MM.1S (cell line): Measurements from ENCODE around the gene KRTAP4-2.
"Not testable (repeated sequence)": the region's sequence is repeated elsewhere in the genome, so short reads cannot be mapped to it uniquely, and the experiment has no call there.

Experiments
- DNase-seq: peaks from one replicate; pipeline ENCODE4 v3.0.0-alpha.2; 2015
- H2AFZ ChIP-seq: fragments of 300-600 bp; sonication (generic); 2 replicates; pipeline ENCODE4 v1.6.0; 2016; ENCODE audit warnings: antibody characterized with exemption, low read length
- H3F3A ChIP-seq: fragments of 300-600 bp; sonication (generic); 2 replicates; pipeline ENCODE4 v1.6.1; 2016; ENCODE audit warnings: mild to moderate bottlenecking, antibody characterized with exemption, low read length, moderate library complexity, mixed read lengths; ENCODE audit not compliant: insufficient read depth
- H3K27ac ChIP-seq: fragments of 300-600 bp; sonication (generic); 2 replicates; pipeline ENCODE4 v1.5.1; 2016; ENCODE audit warnings: mild to moderate bottlenecking, low read length
- H3K27me3 ChIP-seq: fragments of 300-600 bp; sonication (generic); replicated peaks from 2 replicates; pipeline ENCODE4 v1.6.0; 2016; ENCODE audit warnings: low read length; ENCODE audit not compliant: insufficient read depth
- H3K36me3 ChIP-seq: fragments of 300-600 bp; sonication (generic); replicated peaks from 2 replicates; pipeline ENCODE4 v1.6.1; 2016; ENCODE audit warnings: mild to moderate bottlenecking, low read length, mixed read lengths; ENCODE audit not compliant: insufficient read depth
- H3K4me1 ChIP-seq: fragments of 300-600 bp; sonication (generic); 2 replicates; pipeline ENCODE4 v1.6.1; 2016; ENCODE audit warnings: low read length, mixed read lengths
- H3K4me2 ChIP-seq: fragments of 300-600 bp; sonication (generic); 2 replicates; pipeline ENCODE4 v1.6.0; 2016; ENCODE audit warnings: low read depth, low read length
- H3K4me3 ChIP-seq: fragments of 300-600 bp; sonication (generic); 2 replicates; pipeline ENCODE4 v1.5.1; 2016; ENCODE audit warnings: low read length, mixed read lengths
- H3K79me2 ChIP-seq: fragments of 300-600 bp; sonication (generic); 2 replicates; pipeline ENCODE4 v1.6.1; 2016; ENCODE audit warnings: mixed run types, low read length, mixed read lengths
- H3K9ac ChIP-seq: fragments of 300-600 bp; sonication (generic); 2 replicates; pipeline ENCODE4 v1.6.1; 2016; ENCODE audit warnings: low read length, mixed read lengths
- H3K9me2 ChIP-seq: fragments of 300-600 bp; sonication (generic); replicated peaks from 2 replicates; pipeline ENCODE4 v1.6.1; 2016; ENCODE audit warnings: mild to moderate bottlenecking, low read length, mixed read lengths; ENCODE audit not compliant: insufficient read depth
- H3K9me3 ChIP-seq: fragments of 300-600 bp; sonication (generic); replicated peaks from 2 replicates; pipeline ENCODE4 v1.6.1; 2016; ENCODE audit warnings: mild to moderate bottlenecking, low read length, mixed read lengths; ENCODE audit not compliant: insufficient read depth
- H4K20me1 ChIP-seq: fragments of 300-600 bp; sonication (generic); 2 replicates; pipeline ENCODE4 v1.6.1; 2016; ENCODE audit warnings: mild to moderate bottlenecking, low read length, moderate library complexity, mixed read lengths; ENCODE audit not compliant: insufficient read depth
- EZH2 ChIP-seq: fragments of 300-600 bp; sonication (generic); optimal IDR thresholded peaks from 2 replicates; pipeline ENCODE3; 2017; ENCODE audit warnings: low read depth, mild to moderate bottlenecking, antibody characterized with exemption, low read length, mixed read lengths
- EZH2phosphoT487 ChIP-seq: fragments of 300-600 bp; sonication (generic); IDR thresholded peaks from 2 replicates; pipeline ENCODE4 v1.6.1; 2018; ENCODE audit warnings: antibody characterized with exemption, low read length
- TF ChIP-seq, protein P1 (sequence below): fragments of 300-600 bp; sonication (generic); IDR thresholded peaks from 2 replicates; pipeline ENCODE4 v1.5.1; 2016; ENCODE audit warnings: antibody characterized with exemption, low read length, mixed read lengths

Gene KRTAP4-2

DNA sequence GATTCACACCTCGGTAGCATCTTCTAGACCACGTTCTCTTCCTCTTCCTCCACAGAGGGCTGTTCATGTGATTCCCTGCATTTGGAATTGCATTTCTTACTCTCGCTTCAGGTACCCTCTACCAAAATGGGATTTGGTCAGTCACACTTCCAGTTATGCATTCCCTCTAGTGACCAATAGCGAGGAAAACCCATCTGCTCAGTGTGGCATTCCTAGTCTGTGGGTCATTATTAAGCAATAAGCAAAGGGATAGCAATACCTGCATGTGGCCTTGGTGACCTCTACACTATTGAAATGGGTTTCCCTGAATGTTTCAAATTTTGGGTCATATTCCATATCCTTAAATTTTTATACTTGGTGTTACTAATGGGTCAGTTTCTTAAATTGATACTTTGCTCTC is 28.0 kb downstream of the KRTAP4-2 start:
- Histone ChIP-seq H3K27me3 (no peaks in the 10 kb centered on the region), H4K20me1 (no peaks in the 10 kb centered on the region), H3K9me2 (no peaks in the 10 kb centered on the region), H3K4me3 (no peak overlapping the region), H3K9ac (no peak overlapping the region), H3K36me3 (no peaks in the 10 kb centered on the region), H3K4me1 (no peaks in the 10 kb centered on the region), H3K9me3 (no peaks in the 10 kb centered on the region), H3F3A (no peaks in the 10 kb centered on the region), H3K4me2 (no peak overlapping the region), H3K79me2 (no peaks in the 10 kb centered on the region), H2AFZ (no peak overlapping the region), H3K27ac (no peak overlapping the region)
- DNase-seq = no peak
- TF ChIP-seq, protein P1, sequence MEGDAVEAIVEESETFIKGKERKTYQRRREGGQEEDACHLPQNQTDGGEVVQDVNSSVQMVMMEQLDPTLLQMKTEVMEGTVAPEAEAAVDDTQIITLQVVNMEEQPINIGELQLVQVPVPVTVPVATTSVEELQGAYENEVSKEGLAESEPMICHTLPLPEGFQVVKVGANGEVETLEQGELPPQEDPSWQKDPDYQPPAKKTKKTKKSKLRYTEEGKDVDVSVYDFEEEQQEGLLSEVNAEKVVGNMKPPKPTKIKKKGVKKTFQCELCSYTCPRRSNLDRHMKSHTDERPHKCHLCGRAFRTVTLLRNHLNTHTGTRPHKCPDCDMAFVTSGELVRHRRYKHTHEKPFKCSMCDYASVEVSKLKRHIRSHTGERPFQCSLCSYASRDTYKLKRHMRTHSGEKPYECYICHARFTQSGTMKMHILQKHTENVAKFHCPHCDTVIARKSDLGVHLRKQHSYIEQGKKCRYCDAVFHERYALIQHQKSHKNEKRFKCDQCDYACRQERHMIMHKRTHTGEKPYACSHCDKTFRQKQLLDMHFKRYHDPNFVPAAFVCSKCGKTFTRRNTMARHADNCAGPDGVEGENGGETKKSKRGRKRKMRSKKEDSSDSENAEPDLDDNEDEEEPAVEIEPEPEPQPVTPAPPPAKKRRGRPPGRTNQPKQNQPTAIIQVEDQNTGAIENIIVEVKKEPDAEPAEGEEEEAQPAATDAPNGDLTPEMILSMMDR = no peak
- TF ChIP-seq EZH2phosphoT487 (no peak), EZH2 (no peak)

- Histone ChIP-seq H3K4me3 (no peak within 1 kb of the TSS), H3K4me2 (no peak within 1 kb of the TSS), H3K4me1 (no peaks in the 10 kb centered on the region), H4K20me1 (no peaks in the 10 kb centered on the region), H3K79me2 (no peaks in the 10 kb centered on the region), H3K27ac (no peak within 1 kb of the TSS), H3F3A (no peaks in the 10 kb centered on the region), H3K9ac (no peak within 1 kb of the TSS), H3K27me3 (no peaks in the 10 kb centered on the region), H3K9me3 (no peaks in the 10 kb centered on the region), H2AFZ (no peak within 1 kb of the TSS), H3K9me2 (no peaks in the 10 kb centered on the region), H3K36me3 (no peaks in the 10 kb centered on the region)
- no peak for DNase-seq
- TF ChIP-seq, protein P1 = no peak
- TF ChIP-seq EZH2phosphoT487 = no peak
- no peak for TF ChIP-seq EZH2
These were observed 28.4 kb downstream of the KRTAP4-2 start, which contains the start of gene KRTAP4-5 for GRCh38 chr17:41149652-41149985. KRTAP4-5 (minus strand) TSS chr17:41149825; CDS start chr17:41149767, 58 bp downstream.

DNA sequence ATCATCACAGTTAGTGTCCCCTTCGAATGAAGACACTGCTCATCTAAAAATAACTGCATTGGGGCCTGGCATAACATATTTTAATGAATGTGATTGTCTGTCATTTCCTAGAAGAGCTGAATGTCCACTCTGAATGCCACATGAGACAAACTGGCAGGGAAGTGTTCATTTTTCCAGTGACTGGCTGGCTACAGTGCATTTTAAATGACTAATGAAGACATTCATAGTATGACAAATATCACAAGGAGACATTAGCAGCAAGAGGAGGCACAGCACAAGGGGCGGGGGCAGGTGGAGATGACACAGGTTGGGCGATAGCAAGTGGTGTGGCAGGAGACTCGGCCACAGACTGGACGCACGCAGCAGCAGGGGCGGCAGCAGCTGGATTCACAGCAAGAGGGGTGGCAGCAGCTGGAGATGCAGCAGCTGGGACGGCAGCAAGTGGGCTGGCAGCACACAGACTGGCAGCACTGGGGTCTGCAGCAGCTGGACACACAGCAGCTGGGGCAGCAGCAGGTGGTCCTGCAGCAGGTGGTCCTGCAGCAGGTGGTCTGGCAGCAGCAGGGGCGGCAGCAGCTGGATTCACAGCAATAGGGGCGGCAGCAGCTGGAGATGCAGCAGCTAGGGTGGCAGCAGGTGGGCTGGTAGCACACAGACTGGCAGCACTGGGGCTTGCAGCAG is 28.9 kb downstream of the KRTAP4-2 start:
- not testable (repeated sequence) for DNase-seq, H3K4me3 ChIP-seq, H3F3A ChIP-seq, H3K9me2 ChIP-seq, H3K79me2 ChIP-seq, H3K4me2 ChIP-seq, H3K4me1 ChIP-seq, H3K9ac ChIP-seq, H3K36me3 ChIP-seq, H4K20me1 ChIP-seq, H2AFZ ChIP-seq, H3K27ac ChIP-seq, H3K27me3 ChIP-seq, H3K9me3 ChIP-seq

DNA sequence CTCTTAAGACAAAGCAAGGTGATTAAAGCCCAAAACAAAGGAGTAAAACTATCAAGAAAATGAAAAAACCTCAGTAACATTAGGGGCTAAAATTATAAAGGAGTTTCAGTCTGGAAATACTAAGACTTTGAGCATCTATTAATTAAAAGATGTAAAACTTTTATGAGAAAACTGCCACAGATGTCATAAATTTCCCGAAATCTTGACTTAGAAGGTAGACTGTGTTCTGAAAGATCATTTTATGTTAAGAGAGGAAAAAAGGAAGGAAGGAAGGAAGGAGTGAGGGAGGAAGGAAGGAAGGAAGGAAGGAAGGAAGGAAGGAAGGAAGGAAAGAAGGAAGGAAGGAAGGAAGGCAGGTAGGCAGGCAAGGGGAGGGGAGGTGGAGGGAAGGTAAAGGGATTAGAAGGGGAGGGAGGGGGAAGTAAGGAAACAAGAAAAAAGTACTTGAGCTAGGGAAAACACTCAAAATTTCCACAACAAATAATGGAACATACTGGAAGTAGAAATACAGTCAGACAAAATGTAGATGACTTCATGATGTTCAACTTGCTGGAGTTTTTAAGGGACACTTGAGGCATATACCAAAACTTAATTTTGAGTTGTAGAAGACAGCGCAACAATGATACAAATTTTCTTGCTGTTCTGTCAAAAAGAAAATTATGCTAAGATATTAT is 30.4 kb downstream of the KRTAP4-2 start:
- Histone ChIP-seq H3K79me2 (no peaks in the 10 kb centered on the region), H3K9me2 (no peaks in the 10 kb centered on the region), H3K9ac (no peak overlapping the region), H2AFZ (no peak overlapping the region), H3K4me2 (no peak overlapping the region), H4K20me1 (no peaks in the 10 kb centered on the region), H3K4me1 (no peaks in the 10 kb centered on the region), H3K27me3 (no peaks in the 10 kb centered on the region), H3K27ac (no peak overlapping the region), H3K4me3 (no peak overlapping the region), H3F3A (no peaks in the 10 kb centered on the region), H3K36me3 (no peaks in the 10 kb centered on the region), H3K9me3 (no peaks in the 10 kb centered on the region)
- no peak for TF ChIP-seq EZH2
- TF ChIP-seq EZH2phosphoT487 = no peak
- TF ChIP-seq, protein P1 = no peak
- no peak for DNase-seq
